ENCODE results near the gene SNRNP200. TPM values are rescaled to one million over a fixed set of nuclear protein-coding genes. Genes with fewer than 3 reads are reported as not detected.

SNRNP200 gene
- total RNA-seq, 1 experiment from 2014 or later, result 68.1 TPM

- Histone ChIP-seq H3K9me2 (replicated peaks; ENCODE audit: insufficient read depth, low read length) (no peaks in the 10 kb centered on the region), H3K9ac (ENCODE audit: low read length) (no peak overlapping the region), H3K4me1 (ENCODE audit: low read length) (peaks cover 17% of the 10 kb centered on the region), H3K4me3 (ENCODE audit: low read length) (no peak overlapping the region), H3K27me3 (ENCODE audit: low read length) (no peaks in the 10 kb centered on the region), H3K27ac (ENCODE audit: low read length) (no peak overlapping the region), H3K79me2 (ENCODE audit: low read length) (peaks cover 46% of the 10 kb centered on the region), H3K4me2 (ENCODE audit: low read depth, low read length, poor library complexity, severe bottlenecking) (no peak overlapping the region), H3K36me3 (ENCODE audit: insufficient read depth, low read length) (peaks cover 23% of the 10 kb centered on the region), H2AFZ (ENCODE audit: low read length) (no peak overlapping the region), H4K20me1 (ENCODE audit: insufficient read depth, low read depth, low read length) (no peaks in the 10 kb centered on the region), H3K9me3 (ENCODE audit: low read length) (no peaks in the 10 kb centered on the region)
- no peak for DNase-seq
These were observed 24.1 kb upstream of the SNRNP200 start for GRCh38 chr2:96329456-96329855.

- DNase-seq, result no peak
- peaks cover 46% of the 10 kb centered on the region for H3K79me2 ChIP-seq (ENCODE audit: low read length)
- H3K9me2 ChIP-seq (replicated peaks; ENCODE audit: insufficient read depth, low read length), result no peaks in the 10 kb centered on the region
- H3K9me3 ChIP-seq (ENCODE audit: low read length), result no peaks in the 10 kb centered on the region
- H3K27me3 ChIP-seq (ENCODE audit: low read length), result no peaks in the 10 kb centered on the region
- no peak overlapping the region for H3K4me3 ChIP-seq (ENCODE audit: low read length)
- H4K20me1 ChIP-seq (ENCODE audit: insufficient read depth, low read depth, low read length), result no peaks in the 10 kb centered on the region
- peak overlapping the region; percentile 85 for H3K4me2 ChIP-seq (ENCODE audit: low read depth, low read length, poor library complexity, severe bottlenecking)
- no peak overlapping the region for H3K27ac ChIP-seq (ENCODE audit: low read length)
- H3K9ac ChIP-seq (ENCODE audit: low read length), result no peak overlapping the region
- H3K4me1 ChIP-seq (ENCODE audit: low read length), result peaks cover 27% of the 10 kb centered on the region
- no peak overlapping the region for H2AFZ ChIP-seq (ENCODE audit: low read length)
- peaks cover 23% of the 10 kb centered on the region for H3K36me3 ChIP-seq (ENCODE audit: insufficient read depth, low read length)
These were observed 21.9 kb upstream of the SNRNP200 start for GRCh38 chr2:96326990-96327820.

GRCh38 chr2:96326564-96326963, 21.2 kb upstream of the SNRNP200 start:
- Histone ChIP-seq H3K27ac (ENCODE audit: low read length) (peak overlapping the region; percentile 5; the same call in 1 of the 2 replicates), H3K4me1 (ENCODE audit: low read length) (peaks cover 32% of the 10 kb centered on the region), H4K20me1 (ENCODE audit: insufficient read depth, low read depth, low read length) (no peaks in the 10 kb centered on the region), H3K9me3 (ENCODE audit: low read length) (no peaks in the 10 kb centered on the region), H3K36me3 (ENCODE audit: insufficient read depth, low read length) (peaks cover 23% of the 10 kb centered on the region), H3K27me3 (ENCODE audit: low read length) (no peaks in the 10 kb centered on the region), H2AFZ (ENCODE audit: low read length) (no peak overlapping the region), H3K9me2 (replicated peaks; ENCODE audit: insufficient read depth, low read length) (no peaks in the 10 kb centered on the region), H3K9ac (ENCODE audit: low read length) (peak overlapping the region; percentile 86), H3K79me2 (ENCODE audit: low read length) (peaks cover 46% of the 10 kb centered on the region), H3K4me3 (ENCODE audit: low read length) (peak overlapping the region; percentile 90), H3K4me2 (ENCODE audit: low read depth, low read length, poor library complexity, severe bottlenecking) (peak overlapping the region; percentile 85)
- DNase-seq, result no peak

GRCh38 chr2:96325884-96326255, 20.5 kb upstream of the SNRNP200 start:
- peak; percentile 73 for DNase-seq
- Histone ChIP-seq H3K36me3 (ENCODE audit: insufficient read depth, low read length) (peaks cover 23% of the 10 kb centered on the region), H4K20me1 (ENCODE audit: insufficient read depth, low read depth, low read length) (no peaks in the 10 kb centered on the region), H2AFZ (ENCODE audit: low read length) (peak overlapping the region; percentile 70; the same call in 1 of the 2 replicates), H3K9me2 (replicated peaks; ENCODE audit: insufficient read depth, low read length) (no peaks in the 10 kb centered on the region), H3K9ac (ENCODE audit: low read length) (peak overlapping the region; percentile 86), H3K4me3 (ENCODE audit: low read length) (peak overlapping the region; percentile 90), H3K79me2 (ENCODE audit: low read length) (peaks cover 49% of the 10 kb centered on the region), H3K27ac (ENCODE audit: low read length) (peak overlapping the region; percentile 65), H3K4me2 (ENCODE audit: low read depth, low read length, poor library complexity, severe bottlenecking) (peak overlapping the region; percentile 85), H3K9me3 (ENCODE audit: low read length) (no peaks in the 10 kb centered on the region), H3K27me3 (ENCODE audit: low read length) (no peaks in the 10 kb centered on the region), H3K4me1 (ENCODE audit: low read length) (peaks cover 39% of the 10 kb centered on the region)

- peak within 1 kb of the TSS; percentile 90 for H3K4me3 ChIP-seq (ENCODE audit: low read length)
- peak within 1 kb of the TSS; percentile 86 for H3K9ac ChIP-seq (ENCODE audit: low read length)
- no peaks in the 10 kb centered on the region for H3K9me2 ChIP-seq (replicated peaks; ENCODE audit: insufficient read depth, low read length)
- peak; percentile 74 for DNase-seq
- peak within 1 kb of the TSS; percentile 70 for H2AFZ ChIP-seq (ENCODE audit: low read length)
- H3K27ac ChIP-seq (ENCODE audit: low read length), result peak within 1 kb of the TSS; percentile 65
- H3K4me2 ChIP-seq (ENCODE audit: low read depth, low read length, poor library complexity, severe bottlenecking), result peak within 1 kb of the TSS; percentile 85
- H3K4me1 ChIP-seq (ENCODE audit: low read length), result peaks cover 45% of the 10 kb centered on the region
- no peaks in the 10 kb centered on the region for H3K9me3 ChIP-seq (ENCODE audit: low read length)
- no peaks in the 10 kb centered on the region for H3K27me3 ChIP-seq (ENCODE audit: low read length)
- H3K79me2 ChIP-seq (ENCODE audit: low read length), result peaks cover 51% of the 10 kb centered on the region
- H3K36me3 ChIP-seq (ENCODE audit: insufficient read depth, low read length), result peaks cover 23% of the 10 kb centered on the region
- H4K20me1 ChIP-seq (ENCODE audit: insufficient read depth, low read depth, low read length), result no peaks in the 10 kb centered on the region
These were observed 19.9 kb upstream of the SNRNP200 start, which contains the start of gene ITPRIPL1 for GRCh38 chr2:96325041-96325883. Gene ITPRIPL1, plus strand, starts transcription at chr2:96325317. Its CDS starts 523 bp downstream, at chr2:96325840.

GRCh38 chr2:96324721-96325040, 19.3 kb upstream of the SNRNP200 start:
- H4K20me1 ChIP-seq (ENCODE audit: insufficient read depth, low read depth, low read length), result no peaks in the 10 kb centered on the region
- H3K27ac ChIP-seq (ENCODE audit: low read length), result peak overlapping the region; percentile 65; the same call in 1 of the 2 replicates
- H2AFZ ChIP-seq (ENCODE audit: low read length), result peak overlapping the region; percentile 70
- H3K9me2 ChIP-seq (replicated peaks; ENCODE audit: insufficient read depth, low read length), result no peaks in the 10 kb centered on the region
- peak overlapping the region; percentile 90 for H3K4me3 ChIP-seq (ENCODE audit: low read length)
- H3K79me2 ChIP-seq (ENCODE audit: low read length), result peaks cover 51% of the 10 kb centered on the region
- peaks cover 47% of the 10 kb centered on the region for H3K4me1 ChIP-seq (ENCODE audit: low read length)
- no peaks in the 10 kb centered on the region for H3K9me3 ChIP-seq (ENCODE audit: low read length)
- no peaks in the 10 kb centered on the region for H3K27me3 ChIP-seq (ENCODE audit: low read length)
- H3K4me2 ChIP-seq (ENCODE audit: low read depth, low read length, poor library complexity, severe bottlenecking), result peak overlapping the region; percentile 85
- no peak for DNase-seq
- peak overlapping the region; percentile 86 for H3K9ac ChIP-seq (ENCODE audit: low read length)
- peaks cover 23% of the 10 kb centered on the region for H3K36me3 ChIP-seq (ENCODE audit: insufficient read depth, low read length)

- H3K36me3 ChIP-seq (ENCODE audit: insufficient read depth, low read length), result peaks cover 23% of the 10 kb centered on the region
- H3K79me2 ChIP-seq (ENCODE audit: low read length), result peaks cover 48% of the 10 kb centered on the region
- H3K9ac ChIP-seq (ENCODE audit: low read length), result no peak overlapping the region
- peaks cover 54% of the 10 kb centered on the region for H3K4me1 ChIP-seq (ENCODE audit: low read length)
- no peak for DNase-seq
- no peaks in the 10 kb centered on the region for H3K27me3 ChIP-seq (ENCODE audit: low read length)
- peak overlapping the region; percentile 85 for H3K4me2 ChIP-seq (ENCODE audit: low read depth, low read length, poor library complexity, severe bottlenecking)
- no peak overlapping the region for H3K27ac ChIP-seq (ENCODE audit: low read length)
- no peaks in the 10 kb centered on the region for H4K20me1 ChIP-seq (ENCODE audit: insufficient read depth, low read depth, low read length)
- no peak overlapping the region for H3K4me3 ChIP-seq (ENCODE audit: low read length)
- H3K9me2 ChIP-seq (replicated peaks; ENCODE audit: insufficient read depth, low read length), result no peaks in the 10 kb centered on the region
- no peak overlapping the region for H2AFZ ChIP-seq (ENCODE audit: low read length)
- no peaks in the 10 kb centered on the region for H3K9me3 ChIP-seq (ENCODE audit: low read length)
These were observed 18.5 kb upstream of the SNRNP200 start for GRCh38 chr2:96323849-96324248.

Data from Karpas-422 (cell line).